Kidney capillary endothelial cell (primary cell): ENCODE data around the gene PICALM.
"Not testable (repeated sequence)": the region's sequence is repeated elsewhere in the genome, so short reads cannot be mapped to it uniquely, and the experiment has no call there.

Experiments
- DNase-seq: peaks from one replicate; pipeline ENCODE4 v3.0.0-alpha.2; 2018; ENCODE audit warnings: low spot score

PICALM gene

GRCh38 chr11:85939099-85940015 is 129.5 kb downstream of the PICALM start:
- DNase-seq = no peak

- no peak for DNase-seq
Measured at GRCh38 chr11:85937835-85938234, 131.0 kb downstream of the PICALM start.

- no peak for DNase-seq
Measured at GRCh38 chr11:85935751-85936150, 133.1 kb downstream of the PICALM start.

- no peak for DNase-seq
Measured at GRCh38 chr11:85934596-85935169, 134.2 kb downstream of the PICALM start.

GRCh38 chr11:85930879-85931366 is 138.0 kb downstream of the PICALM start:
- DNase-seq = no peak

- DNase-seq = not testable (repeated sequence)
Measured at GRCh38 chr11:85926653-85927214, 142.2 kb downstream of the PICALM start.

- no peak for DNase-seq
Measured at GRCh38 chr11:85923455-85923854, 145.4 kb downstream of the PICALM start.

GRCh38 chr11:85922367-85922766 is 146.5 kb downstream of the PICALM start:
- no peak for DNase-seq

- no peak for DNase-seq
Measured at GRCh38 chr11:85918910-85919794, 149.7 kb downstream of the PICALM start.

- DNase-seq = no peak
Measured at GRCh38 chr11:85914425-85914824, 154.5 kb downstream of the PICALM start.

GRCh38 chr11:85913513-85913912 is 155.4 kb downstream of the PICALM start:
- no peak for DNase-seq

- no peak for DNase-seq
Measured at GRCh38 chr11:85912414-85912813, 156.5 kb downstream of the PICALM start.
